ENCODE results near the gene LILRB1.
"Not testable (repeated sequence)": the region's sequence is repeated elsewhere in the genome, so short reads cannot be mapped to it uniquely, and the experiment has no call there.

DNA sequence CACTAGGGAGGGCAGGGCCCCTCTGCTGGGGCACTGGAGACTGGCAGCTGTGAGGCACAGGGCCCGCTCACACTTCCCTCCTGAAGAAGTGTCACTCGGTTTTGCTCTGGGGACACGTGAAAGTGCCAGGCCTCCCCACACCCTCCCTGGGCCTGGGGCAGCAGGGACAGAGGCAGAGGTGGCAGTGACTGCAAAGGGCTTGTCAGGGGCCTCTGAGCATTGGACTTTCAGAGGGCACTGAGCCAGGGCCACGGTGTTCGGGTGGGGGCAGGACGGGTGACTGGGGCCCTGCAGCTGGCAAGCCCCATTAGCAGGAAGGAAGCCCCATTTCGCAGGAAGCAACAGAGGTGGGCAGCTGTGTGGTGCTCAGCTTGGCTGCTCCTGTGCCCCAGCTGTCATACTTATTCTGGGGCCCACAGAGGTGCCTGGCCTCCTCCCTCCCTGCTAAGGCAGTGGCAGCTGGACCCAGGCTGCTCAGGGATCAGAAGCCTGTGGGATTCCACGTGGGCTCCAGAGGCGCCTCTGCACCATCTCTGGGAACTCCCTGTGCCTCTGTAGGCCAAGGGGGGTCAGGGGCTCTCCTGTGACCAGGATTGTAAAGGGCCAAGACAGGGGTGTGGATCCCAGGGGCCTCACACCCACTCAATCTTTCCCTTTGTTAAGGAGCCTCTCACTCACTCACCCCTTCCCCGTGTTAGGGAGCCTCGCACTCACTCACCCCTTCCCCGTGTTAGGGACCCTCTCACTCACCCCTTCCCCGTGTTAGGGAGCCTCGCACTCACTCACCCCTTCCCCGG lies 5.2 kb upstream of the LILRB1 start:
- TF ChIP-seq POLR2AphosphoS5 (IDR thresholded peaks at IDR 0.05; ENCODE audit: borderline replicate concordance, low read depth, low read length); EZH2 (IDR thresholded peaks at IDR 0.05); FOXP2 (optimal IDR thresholded peaks at IDR 0.05; ENCODE audit: control extremely low read depth, extremely low read length, insufficient read depth): not testable (repeated sequence)

All from SK-N-MC (cell line).